ENCODE measurements around the gene SLC12A6. TPM values are rescaled to one million over a fixed set of nuclear protein-coding genes. Genes with fewer than 3 reads are reported as not detected.

The SLC12A6 gene
- polyA plus RNA-seq, 1 donor from 2014 or later, result 7.3 TPM

GRCh38 chr15:34233614-34234013, 104.0 kb downstream of the SLC12A6 start:
- H3K4me3 ChIP-seq (ENCODE audit: low read length), result no peak overlapping the region
- TF ChIP-seq CTCF (IDR thresholded peaks at IDR 0.05; ENCODE audit: poor library complexity, severe bottlenecking) (no peak), POLR2AphosphoS5 (IDR thresholded peaks at IDR 0.05) (no peak), REST (IDR thresholded peaks at IDR 0.05; ENCODE audit: borderline replicate concordance) (no peak)
- no peak overlapping the region for H2AFZ ChIP-seq (ENCODE audit: low read depth, low read length)
- H3K9me3 ChIP-seq (ENCODE audit: low read length), result no peaks in the 10 kb centered on the region
- H3K4me2 ChIP-seq (ENCODE audit: low read length), result no peak overlapping the region
- no peaks in the 10 kb centered on the region for H4K20me1 ChIP-seq (ENCODE audit: insufficient read depth)
- no peaks in the 10 kb centered on the region for H3K9me2 ChIP-seq (ENCODE audit: insufficient read depth, low read length)
- H3K36me3 ChIP-seq (ENCODE audit: insufficient read depth, low read length), result peaks cover 5% of the 10 kb centered on the region
- H3F3A ChIP-seq (ENCODE audit: insufficient read depth, low read length, poor library complexity, severe bottlenecking), result no peaks in the 10 kb centered on the region
- no peaks in the 10 kb centered on the region for H3K27me3 ChIP-seq (ENCODE audit: insufficient read depth, low read depth, low read length)
- H3K27ac ChIP-seq (ENCODE audit: low read length), result no peak overlapping the region
- no peaks in the 10 kb centered on the region for H3K79me2 ChIP-seq (replicated peaks; ENCODE audit: insufficient read depth, low read length)
- H3K9ac ChIP-seq (ENCODE audit: low read length), result no peak overlapping the region

- Histone ChIP-seq H3K27ac (ENCODE audit: low read length) (peak overlapping the region; percentile 86), H2AFZ (ENCODE audit: low read depth, low read length) (peak overlapping the region; percentile 92), H3K9me2 (ENCODE audit: insufficient read depth, low read length) (no peaks in the 10 kb centered on the region), H3K79me2 (replicated peaks; ENCODE audit: insufficient read depth, low read length) (peaks cover 29% of the 10 kb centered on the region), H3K27me3 (ENCODE audit: insufficient read depth, low read depth, low read length) (no peaks in the 10 kb centered on the region), H3K9me3 (ENCODE audit: low read length) (no peaks in the 10 kb centered on the region), H3K9ac (ENCODE audit: low read length) (peak overlapping the region; percentile 91), H4K20me1 (ENCODE audit: insufficient read depth) (no peaks in the 10 kb centered on the region), H3K4me2 (ENCODE audit: low read length) (no peak overlapping the region), H3K4me3 (ENCODE audit: low read length) (peak overlapping the region; percentile 83), H3K36me3 (ENCODE audit: insufficient read depth, low read length) (no peaks in the 10 kb centered on the region), H3F3A (ENCODE audit: insufficient read depth, low read length, poor library complexity, severe bottlenecking) (no peaks in the 10 kb centered on the region)
- TF ChIP-seq REST (IDR thresholded peaks at IDR 0.05; ENCODE audit: borderline replicate concordance), result no peak
- TF ChIP-seq POLR2AphosphoS5 (IDR thresholded peaks at IDR 0.05), result no peak
- TF ChIP-seq SMC3 (conservative IDR thresholded peaks at IDR 0.05; ENCODE audit: poor library complexity), result no peak
- TF ChIP-seq EP300 (conservative IDR thresholded peaks at IDR 0.05; ENCODE audit: poor library complexity, severe bottlenecking), result no peak
- no peak for TF ChIP-seq MXI1 (conservative IDR thresholded peaks at IDR 0.05; ENCODE audit: poor library complexity, severe bottlenecking)
- no peak for TF ChIP-seq RAD21 (conservative IDR thresholded peaks at IDR 0.05)
- TF ChIP-seq EZH2 (IDR thresholded peaks at IDR 0.05; ENCODE audit: borderline replicate concordance, insufficient read depth, low read length, poor library complexity, severe bottlenecking), result no peak
- TF ChIP-seq TAF1 (IDR thresholded peaks at IDR 0.05; ENCODE audit: low read depth), result no peak
Observed at GRCh38 chr15:34223904-34224596, 113.5 kb downstream of the SLC12A6 start.

Data from neural cell (in vitro differentiated cells).